CD14-positive monocyte (primary cell): Measurements from ENCODE around the gene ZNF774. TPM values are rescaled to one million over a fixed set of nuclear protein-coding genes. Genes with fewer than 3 reads are reported as not detected.
"Not testable (repeated sequence)": the region's sequence is repeated elsewhere in the genome, so short reads cannot be mapped to it uniquely, and the experiment has no call there.

Source experiments
- DNase-seq, 3 donors: peaks; one replicate each; pipeline ENCODE4 v3.0.0-alpha.2; 2011 to 2022
- H2AFZ ChIP-seq: 2 replicates; pipeline ENCODE4 v1.6.0; 2012; ENCODE audit warnings: mild to moderate bottlenecking, low read depth, low read length, inconsistent platforms; ENCODE audit not compliant: insufficient read depth, poor library complexity, severe bottlenecking
- H3K27ac ChIP-seq, 2 donors: 1 replicate in 1 of 2; 2 replicates in 1 of 2; pipeline ENCODE4 v1.5.1; 2012 to 2013; ENCODE audit warnings: low read length in 2 of 2, control low read depth in 1 of 2, inconsistent platforms in 1 of 2, low read depth in 1 of 2, mild to moderate bottlenecking in 1 of 2
- H3K27me3 ChIP-seq, 2 donors: one replicate each; pipeline versions ENCODE4 v1.6.0 to v1.6.1; 2011 to 2013; ENCODE audit warnings: low read length in 2 of 2; ENCODE audit not compliant: control insufficient read depth in 2 of 2, insufficient read depth in 2 of 2
- H3K36me3 ChIP-seq, 2 donors: replicated peaks in 1 of 2; 1 replicate in 1 of 2; 2 replicates in 1 of 2; pipeline versions ENCODE4 v1.5.1 to v1.6.1; 2012 to 2013; ENCODE audit warnings: low read length in 2 of 2, control low read depth in 1 of 2, inconsistent platforms in 1 of 2, mild to moderate bottlenecking in 1 of 2; ENCODE audit not compliant: insufficient read depth in 2 of 2, control insufficient read depth in 1 of 2
- H3K4me1 ChIP-seq, 2 donors: 1 replicate in 1 of 2; 2 replicates in 1 of 2; pipeline versions ENCODE4 v1.5.1 to v1.6.1; 2012 to 2013; ENCODE audit warnings: low read length in 2 of 2, control low read depth in 1 of 2, inconsistent platforms in 1 of 2, mild to moderate bottlenecking in 1 of 2, moderate library complexity in 1 of 2; ENCODE audit not compliant: insufficient read depth in 2 of 2, control insufficient read depth in 1 of 2
- H3K4me2 ChIP-seq: replicated peaks from 2 replicates; pipeline ENCODE3; 2012; ENCODE audit warnings: low read length, moderate library complexity, mild to moderate bottlenecking; ENCODE audit not compliant: poor library complexity, severe bottlenecking; ENCODE audit errors: extremely low read depth
- H3K4me3 ChIP-seq, 3 experiments: fragments of 200-600 bp in 1 of 3; sonication (generic) in 1 of 3; replicated peaks in 1 of 3; 1 replicate in 2 of 3; 2 replicates in 1 of 3; pipeline ENCODE4 v1.5.1; 2011 to 2013; ENCODE audit warnings: low read length in 3 of 3, mild to moderate bottlenecking in 3 of 3, control low read depth in 2 of 3, low read depth in 2 of 3, inconsistent platforms in 1 of 3, moderate library complexity in 1 of 3
- H3K79me2 ChIP-seq: 2 replicates; pipeline ENCODE4 v1.6.0; 2012; ENCODE audit warnings: mild to moderate bottlenecking, control low read depth, inconsistent platforms, low read length, moderate library complexity; ENCODE audit not compliant: insufficient read depth
- H3K9ac ChIP-seq: 2 replicates; pipeline ENCODE4 v1.6.0; 2017; ENCODE audit warnings: low read length, mild to moderate bottlenecking; ENCODE audit not compliant: insufficient read depth, poor library complexity, severe bottlenecking
- H3K9me3 ChIP-seq, 2 donors: replicated peaks in 1 of 2; 1 replicate in 1 of 2; 2 replicates in 1 of 2; pipeline versions ENCODE4 v1.5.1 to v1.6.1; 2012 to 2013; ENCODE audit warnings: low read length in 2 of 2, control low read depth in 1 of 2; ENCODE audit not compliant: control insufficient read depth in 1 of 2, insufficient read depth in 1 of 2
- H4K20me1 ChIP-seq: 2 replicates; pipeline ENCODE4 v1.6.0; 2012; ENCODE audit warnings: mild to moderate bottlenecking, low read length, control low read depth, moderate library complexity; ENCODE audit not compliant: insufficient read depth
- H3K27ac Mint-ChIP-seq, 7 donors: one replicate each; pipeline ENCODE4 v1.8.0; 2020; ENCODE audit warnings: mild to moderate bottlenecking in 7 of 7, mixed read lengths in 7 of 7, moderate library complexity in 6 of 7, inconsistent platforms in 2 of 7
- H3K27me3 Mint-ChIP-seq, 3 donors: one replicate each; pipeline ENCODE4 v1.8.0; 2021 to 2022; ENCODE audit warnings: low read depth in 3 of 3, mild to moderate bottlenecking in 3 of 3, mixed read lengths in 3 of 3, moderate library complexity in 3 of 3, inconsistent platforms in 1 of 3
- H3K36me3 Mint-ChIP-seq, 2 donors: one replicate each; pipeline ENCODE4 v1.8.0; 2020; ENCODE audit warnings: mixed read lengths in 2 of 2, inconsistent platforms in 1 of 2, mild to moderate bottlenecking in 1 of 2
- H3K4me1 Mint-ChIP-seq: one replicate; pipeline ENCODE4 v1.8.0; 2020; ENCODE audit warnings: mild to moderate bottlenecking, mixed read lengths
- H3K4me3 Mint-ChIP-seq, 2 donors: one replicate each; pipeline ENCODE4 v1.8.0; 2020; ENCODE audit warnings: mild to moderate bottlenecking in 2 of 2, mixed read lengths in 2 of 2, moderate library complexity in 1 of 2
- H3K9me3 Mint-ChIP-seq, 7 donors: one replicate each; pipeline ENCODE4 v1.8.0; 2020 to 2022; ENCODE audit warnings: mixed read lengths in 7 of 7, mild to moderate bottlenecking in 6 of 7, moderate library complexity in 6 of 7, inconsistent platforms in 2 of 7
- WGBS: methylation state at CpG from one replicate; pipeline ENCODE4 v1.1.5; 2013; ENCODE audit warnings: missing lambda C conversion rate; ENCODE audit not compliant: insufficient coverage; 5-methylcytosine and 5-hydroxymethylcytosine counted together
- intact Hi-C, 2 donors: fragments of 100-400 bp; cut with micrococcal nuclease; formaldehyde crosslinking; loops; one replicate each; pipeline versions ENCODE4 v1.15.0 to v1.15.1; 2023
- polyA plus RNA-seq, 3 donors: library from polyadenylated mRNA; depleted of rRNA in 1 of 3; unstranded in 2 of 3; stranded (reverse) in 1 of 3; fragments of 300-500 nt in 2 of 3; fragments of >200 nt in 1 of 3; fragmentation: Illumina TruSeq in 2 of 3; gene quantifications; 1 replicate in 2 of 3; 2 replicates in 1 of 3; pipeline ENCODE4 v1.2.3, GENCODE V29; 2012 to 2021
- TF ChIP-seq, protein P1 (sequence below): fragments of 200-600 bp; IDR thresholded peaks from one replicate; pipeline ENCODE4 v1.8.0; 2022; ENCODE audit warnings: antibody characterized with exemption, mild to moderate bottlenecking

ZNF774 gene
- polyA plus RNA-seq, 3 donors, result 0.12 to 0.23 TPM; not detected in 1

DNA sequence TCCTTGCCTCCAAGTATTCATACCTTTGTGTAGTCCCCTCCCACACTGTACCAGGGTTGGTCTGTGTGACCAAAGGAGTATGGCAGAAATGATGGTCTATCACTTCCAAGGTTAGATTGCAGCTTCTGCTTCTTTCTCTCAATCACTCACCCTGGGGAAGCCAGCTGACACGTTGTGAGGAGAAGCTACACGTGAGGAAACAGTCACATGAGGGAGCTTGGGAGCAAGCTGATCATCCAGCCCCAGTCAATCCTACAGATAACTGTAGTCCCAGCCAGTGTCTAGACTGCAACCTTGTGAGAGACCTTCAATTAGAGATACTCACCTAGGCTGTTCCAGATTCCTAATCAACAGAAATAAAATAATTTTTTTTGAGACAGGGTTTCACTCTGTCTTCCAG, 6.2 kb upstream of the ZNF774 start:
- H3K27ac Mint-ChIP-seq, result peak overlapping the region; percentile 15 to 83 (median 43)
- intact Hi-C loops, result no loop called here
- H3K4me3 Mint-ChIP-seq, result no peak overlapping the region
- Histone ChIP-seq H3K27ac (peak overlapping the region in 1 of 2 donors; percentile 33), H3K79me2 (no peaks in the 10 kb centered on the region), H4K20me1 (no peaks in the 10 kb centered on the region), H3K4me3 (no peak overlapping the region), H3K4me2 (no peak overlapping the region), H3K27me3 (no peaks in the 10 kb centered on the region), H2AFZ (no peak overlapping the region), H3K9me3 (no peaks in the 10 kb centered on the region), H3K9ac (no peak overlapping the region), H3K4me1 (peaks cover 50 to 51% of the 10 kb centered on the region in 2 donors), H3K36me3 (no peaks in the 10 kb centered on the region)
- peaks cover 0 to 3% of the 10 kb centered on the region in 2 donors for H3K36me3 Mint-ChIP-seq
- 0% methylated on average over 2 of the region's 2 CpGs for WGBS
- peaks cover 51% of the 10 kb centered on the region for H3K4me1 Mint-ChIP-seq
- no peaks in the 10 kb centered on the region for H3K9me3 Mint-ChIP-seq
- TF ChIP-seq, protein P1, sequence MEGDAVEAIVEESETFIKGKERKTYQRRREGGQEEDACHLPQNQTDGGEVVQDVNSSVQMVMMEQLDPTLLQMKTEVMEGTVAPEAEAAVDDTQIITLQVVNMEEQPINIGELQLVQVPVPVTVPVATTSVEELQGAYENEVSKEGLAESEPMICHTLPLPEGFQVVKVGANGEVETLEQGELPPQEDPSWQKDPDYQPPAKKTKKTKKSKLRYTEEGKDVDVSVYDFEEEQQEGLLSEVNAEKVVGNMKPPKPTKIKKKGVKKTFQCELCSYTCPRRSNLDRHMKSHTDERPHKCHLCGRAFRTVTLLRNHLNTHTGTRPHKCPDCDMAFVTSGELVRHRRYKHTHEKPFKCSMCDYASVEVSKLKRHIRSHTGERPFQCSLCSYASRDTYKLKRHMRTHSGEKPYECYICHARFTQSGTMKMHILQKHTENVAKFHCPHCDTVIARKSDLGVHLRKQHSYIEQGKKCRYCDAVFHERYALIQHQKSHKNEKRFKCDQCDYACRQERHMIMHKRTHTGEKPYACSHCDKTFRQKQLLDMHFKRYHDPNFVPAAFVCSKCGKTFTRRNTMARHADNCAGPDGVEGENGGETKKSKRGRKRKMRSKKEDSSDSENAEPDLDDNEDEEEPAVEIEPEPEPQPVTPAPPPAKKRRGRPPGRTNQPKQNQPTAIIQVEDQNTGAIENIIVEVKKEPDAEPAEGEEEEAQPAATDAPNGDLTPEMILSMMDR, result no peak
- DNase-seq, result peak; percentile 46 to 68 (median 47)
- peaks cover 1 to 4% (median 2%) of the 10 kb centered on the region in 3 donors for H3K27me3 Mint-ChIP-seq

DNA sequence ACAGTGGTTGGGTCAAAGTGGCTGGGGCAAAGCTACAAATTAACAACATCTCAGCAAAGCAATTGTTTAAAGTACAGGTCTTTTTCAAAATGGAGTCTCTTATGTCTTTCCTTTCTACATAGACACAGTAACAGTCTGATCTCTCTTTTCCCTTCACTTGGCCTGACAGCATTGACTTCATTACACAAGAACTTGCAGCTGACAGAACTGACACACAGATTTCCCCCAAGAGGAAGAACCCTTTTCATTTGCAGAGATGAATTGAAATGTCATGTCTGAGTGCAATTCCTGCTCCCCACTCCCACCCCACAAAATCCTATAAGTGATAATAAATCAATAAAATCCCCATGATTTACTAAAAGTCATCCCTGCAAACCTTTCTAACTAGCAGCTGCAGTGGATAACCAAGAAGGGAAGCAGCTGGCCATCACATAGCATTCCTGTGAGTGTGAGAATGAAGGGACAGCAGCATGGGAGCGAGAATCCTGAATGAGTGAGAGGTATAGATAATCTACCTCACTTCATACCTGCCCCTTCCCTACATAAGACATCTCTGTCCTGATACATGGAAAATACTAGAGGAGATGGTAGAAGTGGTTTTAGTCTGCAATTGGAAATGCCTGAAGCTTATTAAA, 4.5 kb upstream of the ZNF774 start:
- H4K20me1 ChIP-seq, H3K4me3 Mint-ChIP-seq, intact Hi-C loops, H3K9me3 ChIP-seq, H3K79me2 ChIP-seq, H3K4me2 ChIP-seq, H3K9ac ChIP-seq, H3K27ac Mint-ChIP-seq, H3K27me3 Mint-ChIP-seq, H2AFZ ChIP-seq, H3K36me3 ChIP-seq, H3K9me3 Mint-ChIP-seq, H3K36me3 Mint-ChIP-seq, H3K4me3 ChIP-seq, H3K27ac ChIP-seq, H3K27me3 ChIP-seq: not testable (repeated sequence)
- no CpG with 5 or more reads among the region's 1 CpG for WGBS
- peaks cover 52% of the 10 kb centered on the region for H3K4me1 Mint-ChIP-seq
- H3K4me1 ChIP-seq, result peaks cover 49 to 55% of the 10 kb centered on the region in 2 donors
- peak in 1 of 3 donors; percentile 27 for DNase-seq
